ENCODE data around the gene STX4.

Gene STX4

GRCh38 chr16:31080035-31080629, 46.8 kb downstream of the STX4 start:
- H3K4me3 ChIP-seq (ENCODE audit: low read depth, low read length): no peak overlapping the region
- H3K27ac ChIP-seq: no peak overlapping the region
- no peak for DNase-seq
- TF ChIP-seq CTCF (IDR thresholded peaks at IDR 0.05; ENCODE audit: low read depth, low read length): no peak
- H3K27me3 ChIP-seq (ENCODE audit: insufficient read depth, low read depth, severe bottlenecking): no peaks in the 10 kb centered on the region
- H3K9me3 ChIP-seq (ENCODE audit: severe bottlenecking): no peaks in the 10 kb centered on the region
- H3K36me3 ChIP-seq: peaks cover 76% of the 10 kb centered on the region

- H3K9me3 ChIP-seq (ENCODE audit: severe bottlenecking): no peaks in the 10 kb centered on the region
- no peak for TF ChIP-seq CTCF (IDR thresholded peaks at IDR 0.05; ENCODE audit: low read depth, low read length)
- H3K27me3 ChIP-seq (ENCODE audit: insufficient read depth, low read depth, severe bottlenecking): no peaks in the 10 kb centered on the region
- no peak for DNase-seq
- H3K27ac ChIP-seq: no peak overlapping the region
- no peak overlapping the region for H3K4me3 ChIP-seq (ENCODE audit: low read depth, low read length)
- peaks cover 75% of the 10 kb centered on the region for H3K36me3 ChIP-seq
Measured at GRCh38 chr16:31080756-31081419, 47.5 kb downstream of the STX4 start.

- peaks cover 67% of the 10 kb centered on the region for H3K36me3 ChIP-seq
- no peak overlapping the region for H3K27ac ChIP-seq
- no peaks in the 10 kb centered on the region for H3K27me3 ChIP-seq (ENCODE audit: insufficient read depth, low read depth, severe bottlenecking)
- TF ChIP-seq CTCF (IDR thresholded peaks at IDR 0.05; ENCODE audit: low read depth, low read length): no peak
- no peak for DNase-seq
- H3K4me3 ChIP-seq (ENCODE audit: low read depth, low read length): no peak overlapping the region
- no peaks in the 10 kb centered on the region for H3K9me3 ChIP-seq (ENCODE audit: severe bottlenecking)
Measured at GRCh38 chr16:31081428-31082351, 48.3 kb downstream of the STX4 start.

- no peak for TF ChIP-seq CTCF (IDR thresholded peaks at IDR 0.05; ENCODE audit: low read depth, low read length)
- H3K36me3 ChIP-seq: peaks cover 63% of the 10 kb centered on the region
- no peaks in the 10 kb centered on the region for H3K27me3 ChIP-seq (ENCODE audit: insufficient read depth, low read depth, severe bottlenecking)
- no peaks in the 10 kb centered on the region for H3K9me3 ChIP-seq (ENCODE audit: severe bottlenecking)
- no peak overlapping the region for H3K27ac ChIP-seq
- no peak overlapping the region for H3K4me3 ChIP-seq (ENCODE audit: low read depth, low read length)
- DNase-seq: no peak
Measured at GRCh38 chr16:31082368-31083045, 49.1 kb downstream of the STX4 start.

- Histone ChIP-seq H3K27ac (no peak overlapping the region), H3K9me3 (ENCODE audit: severe bottlenecking) (no peaks in the 10 kb centered on the region), H3K4me3 (ENCODE audit: low read depth, low read length) (no peak overlapping the region), H3K27me3 (ENCODE audit: insufficient read depth, low read depth, severe bottlenecking) (no peaks in the 10 kb centered on the region), H3K36me3 (peaks cover 57% of the 10 kb centered on the region)
- TF ChIP-seq CTCF (IDR thresholded peaks at IDR 0.05; ENCODE audit: low read depth, low read length): no peak
- no peak for DNase-seq
Measured at GRCh38 chr16:31083081-31083480, 49.7 kb downstream of the STX4 start.
